GM12874 (cell line): ENCODE measurements around the gene LHFPL2.

Experiments
- CTCF ChIP-seq: IDR thresholded peaks from 2 replicates; pipeline ENCODE4 v1.5.1; 2011; ENCODE audit warnings: low read depth, mild to moderate bottlenecking, control low read depth, low read length, moderate library complexity; ENCODE audit not compliant: insufficient read depth

The LHFPL2 gene

DNA sequence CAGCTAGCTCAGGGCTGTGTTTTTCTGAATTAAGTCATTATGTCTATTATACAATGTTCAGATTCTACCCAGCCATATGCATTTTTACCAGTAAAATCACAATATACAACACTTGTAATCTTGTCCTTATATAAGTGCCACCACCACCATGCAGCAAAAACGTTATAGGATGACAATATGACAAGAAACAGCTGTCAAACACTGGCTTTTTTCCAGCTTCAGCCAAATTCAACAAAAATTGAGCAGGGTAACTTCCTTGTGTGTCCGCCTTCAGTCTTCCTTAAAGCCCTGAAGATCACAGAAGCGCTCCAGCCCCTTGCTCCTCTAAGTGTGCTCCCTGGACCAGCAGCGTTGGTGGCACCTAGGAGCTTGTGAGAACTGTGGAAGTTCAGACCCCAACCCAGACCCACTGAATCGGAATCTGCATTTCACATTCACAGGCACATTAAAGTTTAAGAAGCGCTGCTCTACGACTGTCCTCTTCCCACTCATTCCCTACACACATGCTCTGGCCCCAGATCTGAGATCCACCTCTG is 111.8 kb downstream of the LHFPL2 start:
- no peak for TF ChIP-seq CTCF

- no peak for TF ChIP-seq CTCF
Observed at GRCh38 chr5:78534905-78535200, 113.7 kb downstream of the LHFPL2 start.

DNA sequence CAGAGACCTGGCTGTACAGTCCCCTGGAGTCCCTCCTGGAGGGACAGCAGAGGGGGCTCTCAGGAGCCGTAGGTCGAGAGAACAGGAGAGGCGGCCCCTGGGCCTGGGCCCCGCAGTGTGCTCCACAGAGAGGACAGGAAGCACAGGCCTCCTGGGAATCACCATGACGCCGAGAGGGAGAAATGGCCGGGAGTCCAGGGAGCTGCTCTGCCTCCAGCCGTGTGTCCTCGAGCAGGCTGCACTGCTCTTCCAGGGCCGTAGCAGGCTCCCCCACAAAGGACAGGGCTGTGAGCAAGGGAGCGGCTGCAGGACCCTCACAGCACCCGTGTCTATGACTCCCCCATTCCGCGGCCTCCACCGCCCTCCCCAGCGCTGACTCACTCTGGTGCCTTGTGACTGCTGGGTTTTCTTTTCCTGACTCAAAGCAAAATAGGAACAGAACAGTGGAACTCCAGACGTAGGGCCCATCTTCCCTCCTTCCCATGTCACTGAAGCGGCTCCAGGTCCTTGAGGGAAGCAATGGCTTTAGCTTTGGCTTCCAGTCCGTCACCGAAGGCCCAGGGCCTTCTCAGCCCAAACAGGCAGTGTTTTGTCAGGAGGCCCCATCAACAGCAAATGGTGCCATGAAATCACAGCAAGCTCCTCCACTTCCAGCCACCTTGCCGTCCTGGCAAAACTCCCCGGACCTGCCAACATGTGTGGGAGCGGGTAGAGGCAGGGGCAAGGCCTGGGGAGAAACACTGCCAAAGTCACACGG is 114.2 kb downstream of the LHFPL2 start:
- TF ChIP-seq CTCF: no peak

DNA sequence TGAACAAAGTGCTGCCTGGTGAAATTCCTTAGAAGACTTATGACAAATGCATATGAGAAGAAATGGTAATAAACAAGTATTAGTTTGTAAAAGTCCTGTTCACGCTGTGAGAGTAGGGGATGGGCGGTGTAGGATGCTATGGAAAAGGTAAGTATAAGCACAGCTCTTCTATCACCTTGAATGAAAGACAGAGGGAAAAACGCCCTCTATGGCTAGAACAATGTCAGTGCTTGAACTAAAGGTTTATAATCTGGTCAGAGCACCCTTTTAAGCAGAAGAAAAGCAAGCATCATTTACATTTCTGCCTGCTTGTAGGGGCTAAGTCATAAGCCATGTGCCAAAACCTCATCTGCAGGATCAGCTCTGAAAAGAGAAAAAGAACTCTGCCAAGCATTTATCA is 115.2 kb downstream of the LHFPL2 start:
- TF ChIP-seq CTCF: peak; percentile 46; the same call in 1 of the 2 replicates

GRCh38 chr5:78530342-78531096 is 118.1 kb downstream of the LHFPL2 start:
- no peak for TF ChIP-seq CTCF

DNA sequence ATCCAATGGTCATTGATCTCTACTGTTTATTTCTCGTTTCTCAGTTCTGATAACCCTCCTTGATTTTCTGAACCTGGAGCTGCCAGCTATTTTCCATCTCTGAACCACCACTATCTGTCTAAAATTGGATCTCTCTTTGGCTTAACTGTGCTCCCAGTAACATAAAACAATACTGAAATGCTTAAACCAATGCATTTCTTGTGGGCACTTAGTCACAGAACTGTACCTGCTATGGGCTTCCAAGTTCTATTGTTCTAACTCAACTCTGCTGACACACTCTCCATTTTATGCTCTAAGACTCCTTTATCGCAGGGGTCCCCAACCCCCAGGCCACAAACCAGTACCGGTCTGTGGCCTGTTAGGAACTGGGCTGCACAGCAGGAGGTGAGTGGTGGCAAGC is 120.6 kb downstream of the LHFPL2 start:
- no peak for TF ChIP-seq CTCF

GRCh38 chr5:78527054-78527859 is 121.3 kb downstream of the LHFPL2 start:
- no peak for TF ChIP-seq CTCF
